ENCODE data around the gene PCDHGA12. TPM values are rescaled to one million over a fixed set of nuclear protein-coding genes. Genes with fewer than 3 reads are reported as not detected.
"Not testable (repeated sequence)": the region's sequence is repeated elsewhere in the genome, so short reads cannot be mapped to it uniquely, and the experiment has no call there.

PCDHGA12 gene
- total RNA-seq, 2 donors from 2014 or later: not detected

DNA sequence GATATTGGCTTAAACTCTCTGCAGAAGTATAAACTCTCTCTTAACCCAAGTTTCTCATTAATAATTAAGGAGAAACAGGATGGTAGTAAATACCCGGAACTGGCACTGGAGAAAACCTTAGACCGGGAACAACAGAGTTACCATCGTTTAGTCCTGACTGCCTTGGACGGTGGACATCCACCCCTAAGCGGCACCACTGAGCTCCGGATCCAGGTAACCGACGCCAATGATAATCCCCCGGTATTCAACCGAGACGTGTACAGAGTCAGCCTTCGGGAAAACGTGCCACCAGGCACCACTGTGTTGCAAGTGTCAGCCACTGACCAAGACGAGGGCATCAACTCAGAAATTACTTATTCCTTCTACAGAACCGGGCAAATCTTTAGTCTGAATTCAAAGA is 31.7 kb upstream of the PCDHGA12 start:
- ATAC-seq (replicated peaks): no peak
- Mint-ChIP-seq H3K27me3 (peaks cover 56% of the 10 kb centered on the region), H3K27ac (no peak overlapping the region), H3K4me3 (no peak overlapping the region), H3K36me3 (ENCODE audit: low read depth) (peaks cover 6% of the 10 kb centered on the region), H3K9me3 (peaks cover 9% of the 10 kb centered on the region), H3K4me1 (no peaks in the 10 kb centered on the region)

DNA sequence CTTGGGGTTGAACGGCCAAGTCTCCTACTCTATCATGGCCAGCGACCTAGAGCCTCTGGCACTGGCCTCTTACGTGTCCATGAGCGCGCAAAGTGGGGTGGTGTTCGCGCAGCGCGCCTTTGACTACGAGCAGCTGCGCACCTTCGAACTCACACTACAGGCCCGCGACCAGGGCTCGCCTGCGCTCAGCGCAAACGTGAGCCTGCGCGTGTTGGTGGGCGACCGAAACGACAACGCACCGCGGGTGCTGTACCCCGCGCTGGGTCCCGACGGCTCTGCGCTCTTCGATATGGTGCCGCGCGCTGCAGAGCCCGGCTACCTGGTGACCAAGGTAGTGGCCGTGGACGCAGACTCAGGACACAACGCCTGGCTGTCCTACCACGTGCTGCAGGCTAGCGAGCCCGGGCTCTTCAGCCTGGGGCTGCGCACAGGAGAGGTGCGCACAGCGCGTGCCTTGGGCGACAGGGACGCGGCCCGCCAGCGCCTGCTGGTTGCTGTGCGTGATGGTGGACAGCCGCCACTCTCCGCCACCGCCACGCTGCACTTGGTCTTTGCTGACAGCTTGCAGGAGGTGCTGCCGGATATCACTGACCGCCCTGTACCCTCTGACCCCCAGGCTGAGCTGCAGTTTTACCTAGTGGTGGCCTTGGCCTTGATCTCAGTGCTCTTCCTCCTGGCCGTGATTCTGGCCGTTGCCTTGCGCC is 30.6 kb upstream of the PCDHGA12 start:
- Mint-ChIP-seq H3K4me1 (no peaks in the 10 kb centered on the region), H3K9me3 (peaks cover 4% of the 10 kb centered on the region), H3K4me3 (no peak overlapping the region), H3K27ac (no peak overlapping the region), H3K27me3 (peaks cover 56% of the 10 kb centered on the region), H3K36me3 (ENCODE audit: low read depth) (peaks cover 6% of the 10 kb centered on the region)
- no peak for ATAC-seq (replicated peaks)

DNA sequence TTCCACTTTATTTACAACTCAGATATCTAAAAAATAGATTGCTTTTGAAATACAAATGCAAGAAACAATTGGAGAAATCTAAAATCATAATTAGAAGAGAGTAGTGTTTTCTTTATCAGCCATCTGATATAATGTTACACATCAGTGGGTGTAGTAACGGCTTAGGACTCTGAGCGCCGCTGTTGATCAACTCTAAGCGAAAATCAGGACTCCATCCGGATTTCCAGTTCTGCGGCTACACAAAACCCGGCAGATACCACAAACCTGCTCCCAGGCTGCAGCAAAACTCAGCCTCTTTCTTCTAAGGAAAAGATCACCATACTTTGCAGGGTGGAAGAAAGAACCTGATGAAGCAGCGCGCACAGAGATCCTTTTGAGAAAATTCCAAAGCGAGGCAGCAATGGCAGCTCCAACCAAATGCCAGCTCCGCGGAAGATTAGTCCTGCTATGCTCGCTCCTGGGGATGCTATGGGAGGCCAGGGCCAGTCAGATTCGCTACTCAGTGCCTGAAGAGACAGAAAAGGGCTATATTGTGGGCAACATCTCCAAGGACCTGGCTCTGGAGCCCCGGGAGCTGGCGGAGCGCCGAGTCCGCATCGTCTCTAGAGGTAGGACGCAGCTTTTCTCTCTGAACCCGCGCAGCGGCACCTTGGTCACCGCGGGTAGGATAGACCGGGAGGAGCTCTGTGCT is 27.6 kb upstream of the PCDHGA12 start, which contains the start of gene PCDHGA9:
PCDHGA9 (plus strand) TSS at position 226 of the 691 bp plus-strand sequence; CDS start at position 401, 175 bp downstream.
- Mint-ChIP-seq H3K36me3 (ENCODE audit: low read depth) (peaks cover 6% of the 10 kb centered on the region), H3K27ac (no peak within 1 kb of the TSS), H3K9me3 (peaks cover 4% of the 10 kb centered on the region), H3K4me3 (peak within 1 kb of the TSS; percentile 36), H3K27me3 (peaks cover 58% of the 10 kb centered on the region), H3K4me1 (no peaks in the 10 kb centered on the region)
- no peak for ATAC-seq (replicated peaks)

DNA sequence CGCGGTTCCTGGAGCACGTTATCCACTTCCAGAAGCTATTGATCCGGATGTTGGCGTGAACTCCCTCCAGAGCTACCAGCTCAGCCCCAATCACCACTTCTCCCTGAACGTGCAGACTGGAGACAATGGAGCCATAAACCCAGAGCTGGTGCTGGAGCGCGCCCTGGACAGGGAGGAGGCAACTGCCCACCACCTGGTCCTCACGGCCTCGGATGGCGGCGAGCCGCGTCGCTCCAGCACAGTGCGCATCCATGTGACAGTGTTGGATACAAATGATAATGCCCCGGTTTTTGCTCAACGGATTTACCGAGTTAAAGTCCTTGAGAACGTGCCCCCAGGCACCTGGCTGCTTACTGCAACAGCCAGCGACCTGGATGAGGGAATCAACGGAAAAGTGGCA is 26.9 kb upstream of the PCDHGA12 start:
- H3K27ac Mint-ChIP-seq: no peak overlapping the region
- peaks cover 8% of the 10 kb centered on the region for H3K9me3 Mint-ChIP-seq
- no peak overlapping the region for H3K4me3 Mint-ChIP-seq
- peaks cover 62% of the 10 kb centered on the region for H3K27me3 Mint-ChIP-seq
- no peaks in the 10 kb centered on the region for H3K4me1 Mint-ChIP-seq
- no peak for ATAC-seq (replicated peaks)
- H3K36me3 Mint-ChIP-seq (ENCODE audit: low read depth): peaks cover 6% of the 10 kb centered on the region

DNA sequence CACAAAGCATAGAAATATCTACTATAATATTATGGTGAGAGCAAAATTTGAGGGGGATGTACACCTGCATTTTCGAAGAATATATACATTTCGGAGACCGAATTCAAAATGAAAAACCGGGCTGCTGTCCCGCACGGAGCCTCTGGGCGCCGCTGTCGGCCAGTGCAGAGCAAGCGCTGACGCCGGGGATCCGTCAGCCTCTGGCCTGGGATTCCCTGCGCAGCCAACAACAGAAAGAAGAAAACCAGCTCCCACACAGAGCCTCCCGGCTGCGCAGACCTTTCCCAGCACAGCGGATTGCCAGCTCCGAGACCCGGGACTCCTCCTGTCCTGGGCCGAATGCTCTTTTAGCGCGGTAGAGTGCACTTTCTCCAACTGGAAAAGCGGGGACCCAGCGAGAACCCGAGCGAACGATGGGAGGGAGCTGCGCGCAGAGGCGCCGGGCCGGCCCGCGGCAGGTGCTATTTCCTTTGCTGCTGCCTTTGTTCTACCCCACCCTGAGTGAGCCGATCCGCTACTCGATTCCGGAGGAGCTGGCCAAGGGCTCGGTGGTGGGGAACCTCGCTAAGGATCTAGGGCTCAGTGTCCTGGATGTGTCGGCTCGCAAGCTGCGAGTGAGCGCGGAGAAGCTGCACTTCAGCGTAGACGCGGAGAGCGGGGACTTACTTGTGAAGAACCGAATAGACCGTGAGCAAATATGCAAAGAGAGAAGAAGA is 22.4 kb upstream of the PCDHGA12 start, which contains the start of gene PCDHGB6:
PCDHGB6 (plus strand) TSS at position 232 of the 716 bp plus-strand sequence; CDS start at position 414, 182 bp downstream.
- peaks cover 15% of the 10 kb centered on the region for H3K9me3 Mint-ChIP-seq
- not testable (repeated sequence) for ATAC-seq (replicated peaks)

DNA sequence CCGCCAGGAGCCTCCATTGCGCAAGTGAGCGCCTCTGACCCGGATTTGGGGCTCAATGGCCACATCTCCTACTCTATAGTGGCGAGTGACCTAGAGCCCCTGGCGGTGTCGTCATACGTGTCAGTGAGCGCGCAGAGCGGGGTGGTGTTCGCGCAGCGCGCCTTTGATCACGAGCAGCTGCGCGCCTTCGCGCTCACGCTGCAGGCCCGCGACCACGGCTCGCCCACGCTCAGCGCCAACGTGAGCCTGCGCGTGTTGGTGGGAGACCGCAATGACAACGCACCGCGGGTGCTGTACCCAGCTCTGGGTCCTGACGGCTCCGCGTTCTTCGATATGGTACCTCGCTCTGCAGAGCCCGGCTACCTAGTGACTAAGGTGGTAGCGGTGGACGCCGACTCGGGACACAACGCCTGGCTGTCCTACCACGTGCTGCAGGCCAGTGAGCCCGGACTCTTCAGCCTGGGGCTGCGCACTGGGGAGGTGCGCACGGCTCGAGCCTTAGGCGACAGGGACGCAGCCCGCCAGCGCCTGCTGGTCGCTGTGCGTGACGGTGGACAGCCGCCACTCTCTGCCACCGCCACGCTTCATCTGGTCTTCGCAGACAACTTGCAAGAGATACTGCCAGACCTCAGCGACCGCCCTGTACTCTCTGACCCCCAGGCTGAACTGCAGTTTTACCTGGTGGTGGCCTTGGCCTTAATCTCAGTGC is 20.6 kb upstream of the PCDHGA12 start:
- peaks cover 29% of the 10 kb centered on the region for H3K36me3 Mint-ChIP-seq (ENCODE audit: low read depth)

More for the DNA sequence above, 22.4 kb upstream of the PCDHGA12 start, which contains the start of gene PCDHGB6:
- peaks cover 49% of the 10 kb centered on the region for H3K27me3 Mint-ChIP-seq
- not testable (repeated sequence) for H3K4me1 Mint-ChIP-seq, H3K27ac Mint-ChIP-seq
- peak within 1 kb of the TSS; percentile 45 for H3K4me3 Mint-ChIP-seq
- peaks cover 14% of the 10 kb centered on the region for H3K36me3 Mint-ChIP-seq (ENCODE audit: low read depth)

DNA sequence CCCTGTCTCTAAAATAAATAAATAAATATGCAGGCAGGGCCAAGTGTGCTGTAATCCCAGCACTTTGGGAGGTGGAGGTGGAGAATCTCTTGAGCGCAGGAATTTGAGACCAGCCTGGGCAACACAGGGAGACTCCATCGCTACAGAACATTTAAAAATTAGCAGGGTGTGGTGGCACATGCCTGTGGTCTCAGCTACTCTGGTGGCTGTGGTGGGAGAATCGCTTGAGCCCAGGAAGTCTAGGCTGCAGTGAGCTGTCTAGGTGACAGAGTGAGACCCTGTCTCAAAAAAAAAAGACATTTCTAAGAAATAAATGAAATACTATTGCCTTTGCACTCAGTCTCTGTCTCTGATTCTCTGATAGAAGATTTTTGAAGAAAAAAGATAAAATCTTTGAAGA is 18.7 kb upstream of the PCDHGA12 start:
- Mint-ChIP-seq H3K36me3 (ENCODE audit: low read depth) (peaks cover 29% of the 10 kb centered on the region), H3K4me1 (peaks cover 4% of the 10 kb centered on the region), H3K4me3 (no peak overlapping the region), H3K9me3 (peaks cover 15% of the 10 kb centered on the region), H3K27me3 (peaks cover 46% of the 10 kb centered on the region), H3K27ac (no peak overlapping the region)
- ATAC-seq (replicated peaks): no peak

More for the DNA sequence above, 20.6 kb upstream of the PCDHGA12 start:
- Mint-ChIP-seq H3K4me3 (no peak overlapping the region), H3K27ac (no peak overlapping the region), H3K27me3 (peaks cover 49% of the 10 kb centered on the region), H3K4me1 (peaks cover 4% of the 10 kb centered on the region), H3K9me3 (peaks cover 15% of the 10 kb centered on the region)
- ATAC-seq (replicated peaks): no peak

DNA sequence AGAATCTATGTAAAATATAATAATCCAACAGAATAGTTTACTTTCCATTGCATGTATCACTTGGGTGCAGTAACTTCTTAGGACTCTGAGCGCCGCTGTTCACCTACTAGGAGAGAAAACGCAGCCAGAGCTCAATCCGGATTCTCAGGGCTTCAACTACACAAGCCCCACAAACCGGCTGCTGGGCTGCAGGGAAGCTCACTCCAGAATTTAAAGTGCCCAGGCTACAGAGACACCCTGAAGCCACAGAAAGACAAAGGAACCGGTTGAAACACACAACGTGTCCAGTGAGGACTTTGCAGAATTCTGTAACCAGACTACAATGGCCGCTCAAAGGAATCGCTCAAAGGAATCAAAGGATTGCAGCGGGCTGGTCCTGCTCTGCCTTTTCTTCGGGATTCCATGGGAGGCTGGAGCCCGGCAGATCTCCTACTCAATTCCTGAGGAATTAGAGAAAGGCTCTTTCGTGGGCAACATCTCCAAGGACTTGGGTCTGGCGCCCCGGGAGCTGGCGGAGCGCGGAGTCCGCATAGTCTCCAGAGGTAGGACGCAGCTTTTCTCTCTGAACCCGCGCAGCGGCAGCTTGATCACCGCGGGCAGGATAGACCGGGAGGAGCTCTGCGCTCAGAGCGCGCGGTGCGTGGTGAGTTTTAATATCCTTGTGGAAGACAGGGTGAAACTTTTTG is 17.3 kb upstream of the PCDHGA12 start, which contains the start of gene PCDHGA10:
PCDHGA10 (plus strand) TSS at position 134 of the 686 bp plus-strand sequence; CDS start at position 323, 189 bp downstream.
- peak; percentile 70 for ATAC-seq (replicated peaks)
- Mint-ChIP-seq H3K4me1 (peaks cover 4% of the 10 kb centered on the region), H3K36me3 (ENCODE audit: low read depth) (peaks cover 33% of the 10 kb centered on the region), H3K9me3 (peaks cover 15% of the 10 kb centered on the region), H3K27ac (peak within 1 kb of the TSS; percentile 22), H3K4me3 (peak within 1 kb of the TSS; percentile 76), H3K27me3 (peaks cover 43% of the 10 kb centered on the region)

DNA sequence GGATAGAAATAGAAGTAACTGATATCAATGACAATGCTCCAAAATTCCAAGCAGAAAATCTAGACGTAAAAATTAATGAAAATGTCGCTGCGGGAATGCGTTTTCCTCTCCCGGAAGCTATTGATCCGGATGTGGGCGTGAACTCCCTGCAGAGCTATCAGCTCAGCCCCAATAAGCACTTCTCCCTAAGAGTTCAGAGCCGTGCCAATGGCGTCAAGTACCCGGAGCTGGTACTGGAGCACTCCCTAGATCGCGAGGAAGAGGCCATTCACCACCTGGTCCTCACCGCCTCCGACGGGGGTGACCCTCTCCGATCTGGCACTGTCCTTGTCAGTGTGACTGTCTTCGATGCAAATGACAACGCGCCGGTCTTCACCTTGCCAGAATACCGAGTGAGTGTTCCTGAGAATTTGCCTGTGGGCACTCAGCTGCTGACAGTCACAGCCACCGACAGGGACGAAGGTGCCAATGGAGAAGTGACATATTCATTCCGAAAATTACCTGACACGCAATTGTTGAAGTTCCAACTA is 16.7 kb upstream of the PCDHGA12 start:
- peaks cover 4% of the 10 kb centered on the region for H3K4me1 Mint-ChIP-seq
- no peak for ATAC-seq (replicated peaks)
- H3K4me3 Mint-ChIP-seq: peak overlapping the region; percentile 76
- no peak overlapping the region for H3K27ac Mint-ChIP-seq
- H3K9me3 Mint-ChIP-seq: peaks cover 11% of the 10 kb centered on the region
- peaks cover 39% of the 10 kb centered on the region for H3K36me3 Mint-ChIP-seq (ENCODE audit: low read depth)
- H3K27me3 Mint-ChIP-seq: peaks cover 45% of the 10 kb centered on the region

DNA sequence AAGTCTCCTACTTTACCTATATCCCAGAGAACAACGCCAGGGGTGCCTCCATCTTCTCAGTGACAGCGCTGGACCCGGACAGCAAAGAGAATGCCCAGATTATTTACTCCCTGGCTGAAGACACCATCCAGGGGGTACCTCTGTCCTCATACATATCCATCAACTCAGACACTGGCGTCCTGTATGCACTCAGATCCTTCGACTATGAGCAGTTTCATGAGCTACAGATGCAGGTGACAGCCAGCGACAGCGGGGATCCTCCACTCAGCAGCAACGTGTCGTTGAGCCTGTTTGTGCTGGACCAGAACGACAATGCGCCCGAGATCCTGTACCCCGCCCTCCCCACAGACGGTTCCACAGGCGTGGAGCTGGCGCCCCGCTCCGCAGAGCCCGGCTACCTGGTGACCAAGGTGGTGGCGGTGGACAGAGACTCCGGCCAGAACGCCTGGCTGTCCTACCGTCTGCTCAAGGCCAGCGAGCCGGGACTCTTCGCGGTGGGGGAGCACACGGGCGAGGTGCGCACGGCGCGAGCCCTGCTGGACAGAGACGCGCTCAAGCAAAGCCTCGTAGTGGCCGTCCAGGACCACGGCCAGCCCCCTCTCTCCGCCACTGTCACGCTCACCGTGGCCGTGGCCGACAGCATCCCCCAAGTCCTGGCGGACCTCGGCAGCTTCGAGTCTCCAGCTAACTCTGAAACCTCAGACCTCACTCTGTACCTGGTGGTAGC is 15.6 kb upstream of the PCDHGA12 start:
- not testable (repeated sequence) for ATAC-seq (replicated peaks)

DNA sequence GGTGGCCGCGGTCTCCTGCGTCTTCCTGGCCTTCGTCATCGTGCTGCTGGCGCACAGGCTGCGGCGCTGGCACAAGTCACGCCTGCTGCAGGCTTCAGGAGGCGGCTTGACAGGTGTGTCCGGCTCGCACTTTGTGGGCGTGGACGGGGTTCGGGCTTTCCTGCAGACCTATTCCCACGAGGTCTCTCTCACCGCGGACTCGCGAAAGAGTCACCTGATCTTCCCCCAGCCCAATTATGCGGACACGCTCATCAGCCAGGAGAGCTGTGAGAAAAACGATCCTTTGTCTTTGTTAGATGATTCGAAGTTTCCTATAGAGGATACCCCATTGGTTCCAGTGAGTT is 15.1 kb upstream of the PCDHGA12 start:
- not testable (repeated sequence) for H3K4me1 Mint-ChIP-seq; H3K9me3 Mint-ChIP-seq; H3K27ac Mint-ChIP-seq; ATAC-seq (replicated peaks)
- Mint-ChIP-seq H3K4me3 (peak overlapping the region; percentile 6), H3K36me3 (ENCODE audit: low read depth) (peaks cover 31% of the 10 kb centered on the region), H3K27me3 (peaks cover 44% of the 10 kb centered on the region)

More for the DNA sequence above, 15.6 kb upstream of the PCDHGA12 start:
- Mint-ChIP-seq H3K36me3 (ENCODE audit: low read depth) (peaks cover 34% of the 10 kb centered on the region), H3K4me3 (peak overlapping the region; percentile 76), H3K27me3 (peaks cover 43% of the 10 kb centered on the region)
- not testable (repeated sequence) for H3K9me3 Mint-ChIP-seq, H3K4me1 Mint-ChIP-seq, H3K27ac Mint-ChIP-seq

DNA sequence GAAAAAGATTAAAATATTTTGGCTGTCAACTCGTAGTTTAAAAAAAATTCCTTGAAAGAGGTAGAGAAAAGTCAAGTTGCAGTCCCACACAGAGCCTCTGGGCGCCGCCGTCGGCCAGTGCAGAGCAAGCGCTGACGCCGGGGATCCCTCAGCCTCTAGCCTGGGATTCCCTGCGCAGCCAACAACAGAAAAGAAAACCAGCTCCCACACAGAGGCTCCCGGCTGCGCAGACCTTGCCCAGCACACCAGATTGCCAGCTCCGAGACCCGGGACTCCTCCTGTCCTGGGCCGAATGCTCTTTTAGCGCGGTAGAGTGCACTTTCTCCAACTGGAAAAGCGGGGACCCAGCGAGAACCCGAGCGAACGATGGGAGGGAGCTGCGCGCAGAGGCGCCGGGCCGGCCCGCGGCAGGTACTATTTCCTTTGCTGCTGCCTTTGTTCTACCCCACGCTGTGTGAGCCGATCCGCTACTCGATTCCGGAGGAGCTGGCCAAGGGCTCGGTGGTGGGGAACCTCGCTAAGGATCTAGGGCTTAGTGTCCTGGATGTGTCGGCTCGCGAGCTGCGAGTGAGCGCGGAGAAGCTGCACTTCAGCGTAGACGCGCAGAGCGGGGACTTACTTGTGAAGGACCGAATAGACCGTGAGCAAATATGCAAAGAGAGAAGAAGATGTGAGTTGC is 12.7 kb upstream of the PCDHGA12 start, which contains the start of gene PCDHGB7:
PCDHGB7 (plus strand) TSS at position 184 of the 679 bp plus-strand sequence; CDS start at position 367, 183 bp downstream.
- H3K27ac Mint-ChIP-seq, H3K9me3 Mint-ChIP-seq, H3K4me1 Mint-ChIP-seq: not testable (repeated sequence)
- peak within 1 kb of the TSS; percentile 51 for H3K4me3 Mint-ChIP-seq
- ATAC-seq (replicated peaks): peak; percentile 76
- peaks cover 62% of the 10 kb centered on the region for H3K27me3 Mint-ChIP-seq
- H3K36me3 Mint-ChIP-seq (ENCODE audit: low read depth): peaks cover 44% of the 10 kb centered on the region
